HG02763 (cell line): ENCODE data around the gene VWA8.
"Not testable (repeated sequence)": the region's sequence is repeated elsewhere in the genome, so short reads cannot be mapped to it uniquely, and the experiment has no call there.

ENCODE experiments used
- ATAC-seq: cut with Tn5 transposase; IDR thresholded peaks from one replicate; pipeline ENCODE4 v1.9.1; 2021; ENCODE audit warnings: mild to moderate bottlenecking, moderate library complexity; ENCODE audit not compliant: unreplicated experiment

VWA8 gene

DNA sequence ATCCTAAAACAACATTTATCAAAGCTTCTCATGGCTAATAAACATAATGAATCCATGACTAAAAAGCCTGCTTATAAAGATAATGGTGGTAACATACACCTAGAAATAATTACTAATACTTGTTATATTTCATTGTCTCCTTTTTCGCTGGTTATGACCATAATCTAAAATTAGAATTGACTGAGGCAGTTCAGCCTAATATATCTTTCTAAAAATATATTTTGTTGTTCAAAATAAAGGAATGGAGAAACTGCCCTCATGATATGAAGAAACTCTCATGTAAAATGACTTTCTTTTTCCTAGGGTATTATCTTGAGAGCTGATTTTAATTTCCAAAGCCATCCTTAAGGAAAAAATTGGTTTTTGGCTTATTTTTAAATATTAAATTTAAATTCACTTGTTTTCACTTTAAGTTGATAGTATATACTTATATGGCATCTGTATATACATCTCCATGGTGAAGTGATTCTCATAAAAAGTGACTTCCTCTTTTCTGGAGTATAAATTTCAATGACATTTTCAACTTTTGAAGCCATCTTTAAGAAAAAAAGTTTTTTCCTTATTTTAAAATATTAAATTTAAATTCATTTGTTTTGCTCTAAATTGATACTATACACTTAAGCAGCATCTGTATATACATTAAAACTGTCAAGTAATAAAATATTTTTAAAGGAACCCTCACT, 204.6 kb downstream of the VWA8 start:
- no peak for ATAC-seq

DNA sequence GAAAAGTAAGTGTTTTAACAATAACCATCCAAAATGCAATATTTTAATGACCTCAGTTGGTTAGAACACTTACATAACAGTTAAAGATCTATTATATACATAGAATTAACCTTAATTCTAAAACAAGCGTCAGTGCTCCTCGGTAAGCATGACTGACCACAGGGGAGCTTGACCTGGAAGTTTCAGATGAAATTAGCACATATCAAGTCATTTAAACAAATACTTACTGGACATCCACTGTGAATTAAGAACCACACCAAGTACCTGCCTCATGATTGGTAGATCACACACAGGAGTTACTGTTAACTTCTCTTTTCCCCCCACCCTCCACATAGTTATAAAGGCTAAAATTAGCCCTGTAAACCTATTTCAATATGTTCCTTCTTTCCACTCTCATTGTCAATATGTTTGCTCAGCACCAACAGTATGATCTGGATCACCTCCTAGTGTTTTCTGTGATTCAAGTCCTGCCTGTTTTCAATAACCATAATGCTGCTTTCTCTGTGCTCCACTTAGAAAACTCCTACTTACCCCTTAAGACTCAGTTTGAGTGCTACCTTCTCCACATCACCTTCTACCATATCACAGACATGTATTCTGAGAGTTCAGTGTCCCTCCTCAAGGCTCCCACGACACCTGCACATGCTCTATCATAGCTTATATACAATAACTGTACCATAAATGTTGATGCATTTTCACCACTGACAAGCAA, 209.0 kb downstream of the VWA8 start:
- ATAC-seq: no peak

DNA sequence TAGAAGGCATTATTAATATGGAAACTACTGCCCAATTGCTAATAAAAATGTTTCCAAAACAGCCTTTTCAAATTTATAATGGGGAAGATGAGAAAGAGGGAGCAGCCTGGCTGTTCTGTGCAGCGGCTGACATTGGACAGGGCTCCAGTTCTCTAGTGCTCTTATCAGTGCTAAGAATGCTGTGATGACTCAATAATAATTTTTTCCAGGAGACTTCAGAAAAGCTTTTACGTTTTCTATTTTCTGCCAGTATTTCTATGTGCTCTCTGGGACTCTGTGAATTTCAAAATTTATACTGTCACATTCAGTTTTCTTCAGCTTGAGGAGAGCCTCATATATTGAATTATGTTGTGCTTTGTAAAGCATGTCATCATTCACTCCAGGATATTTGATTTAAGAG, 209.6 kb downstream of the VWA8 start:
- ATAC-seq: no peak

DNA sequence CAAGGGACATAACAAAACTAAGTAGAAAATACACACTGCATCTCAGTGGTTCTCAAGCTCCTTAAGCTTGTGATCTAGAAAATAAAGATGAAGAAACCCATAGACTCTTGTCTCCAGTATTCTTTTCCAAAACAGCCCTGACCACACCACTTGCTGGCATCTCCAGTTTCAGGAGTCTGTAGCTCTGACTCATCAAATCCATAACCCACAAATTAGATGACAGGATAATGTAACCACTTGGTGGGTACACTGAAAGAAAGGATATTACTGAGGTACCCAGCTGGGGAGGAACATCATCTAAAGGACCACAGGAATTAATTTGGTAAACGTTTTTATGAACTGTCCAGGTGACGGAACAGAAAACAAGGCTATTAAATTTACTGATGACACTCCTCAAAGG, 214.7 kb downstream of the VWA8 start:
- no peak for ATAC-seq

DNA sequence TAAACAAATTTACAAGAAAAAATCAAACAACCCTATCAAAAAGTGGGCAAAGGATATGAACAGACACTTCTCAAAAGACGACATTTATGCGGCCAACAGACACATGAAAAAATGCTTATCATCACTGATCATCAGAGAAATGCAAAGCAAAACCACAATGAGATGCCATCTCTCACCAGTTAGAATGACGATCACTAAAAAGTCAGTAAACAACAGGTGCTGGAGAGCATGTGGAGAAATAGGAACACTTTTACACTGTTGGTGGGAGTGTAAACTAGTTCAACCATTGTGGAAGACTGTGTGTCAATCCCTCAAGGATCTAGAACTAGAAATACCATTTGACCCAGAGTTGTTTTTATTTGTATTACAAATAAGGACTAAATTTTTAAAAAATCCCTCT, 215.4 kb downstream of the VWA8 start:
- not testable (repeated sequence) for ATAC-seq

DNA sequence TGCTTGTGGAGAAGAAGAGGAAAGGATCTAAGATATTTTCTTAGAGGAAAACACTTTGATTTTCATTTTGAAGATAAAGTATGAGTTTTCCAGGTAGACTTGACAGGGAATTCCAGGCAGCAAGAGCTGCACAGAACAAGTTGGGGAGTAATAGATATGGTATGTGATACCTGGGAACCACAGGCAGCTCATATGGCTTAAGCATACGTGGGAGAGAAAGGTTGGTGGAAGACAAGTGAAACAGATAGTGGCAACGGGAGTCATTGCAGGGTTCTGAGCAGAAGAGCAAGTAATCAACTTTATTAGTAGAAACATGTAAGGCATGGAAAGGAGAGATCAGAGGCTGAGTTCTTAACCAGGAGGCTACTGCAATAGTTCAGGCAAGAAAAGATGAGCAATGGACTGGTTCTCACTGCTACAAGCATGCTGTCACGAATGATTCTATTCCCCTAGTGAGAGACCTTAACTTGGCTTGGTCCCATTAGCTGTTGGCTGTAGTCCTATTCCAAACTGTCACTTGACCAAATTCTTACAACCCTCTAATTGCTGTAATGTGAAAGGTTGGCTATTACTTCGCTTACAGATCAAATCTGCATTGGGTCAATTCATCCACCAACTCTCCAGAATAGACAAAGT, 217.9 kb downstream of the VWA8 start:
- no peak for ATAC-seq

DNA sequence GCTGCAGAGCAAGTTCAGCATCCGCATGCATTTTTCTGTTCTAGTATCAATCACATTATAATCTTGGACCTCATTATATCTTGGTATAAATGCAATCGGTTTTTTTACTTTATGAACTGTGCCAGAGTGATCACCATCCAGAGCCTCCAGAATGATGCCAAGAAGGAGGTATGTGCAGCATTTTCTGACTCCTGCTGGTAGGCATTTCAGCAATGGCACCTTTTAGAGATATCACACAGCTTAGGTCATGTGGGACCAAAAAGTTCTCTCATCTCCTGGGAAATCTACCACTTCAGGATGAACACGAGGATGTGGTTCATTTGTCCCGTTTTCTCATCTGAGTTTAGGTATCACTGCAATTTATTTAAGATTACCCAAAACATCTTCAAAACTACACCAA, 220.4 kb downstream of the VWA8 start:
- no peak for ATAC-seq

DNA sequence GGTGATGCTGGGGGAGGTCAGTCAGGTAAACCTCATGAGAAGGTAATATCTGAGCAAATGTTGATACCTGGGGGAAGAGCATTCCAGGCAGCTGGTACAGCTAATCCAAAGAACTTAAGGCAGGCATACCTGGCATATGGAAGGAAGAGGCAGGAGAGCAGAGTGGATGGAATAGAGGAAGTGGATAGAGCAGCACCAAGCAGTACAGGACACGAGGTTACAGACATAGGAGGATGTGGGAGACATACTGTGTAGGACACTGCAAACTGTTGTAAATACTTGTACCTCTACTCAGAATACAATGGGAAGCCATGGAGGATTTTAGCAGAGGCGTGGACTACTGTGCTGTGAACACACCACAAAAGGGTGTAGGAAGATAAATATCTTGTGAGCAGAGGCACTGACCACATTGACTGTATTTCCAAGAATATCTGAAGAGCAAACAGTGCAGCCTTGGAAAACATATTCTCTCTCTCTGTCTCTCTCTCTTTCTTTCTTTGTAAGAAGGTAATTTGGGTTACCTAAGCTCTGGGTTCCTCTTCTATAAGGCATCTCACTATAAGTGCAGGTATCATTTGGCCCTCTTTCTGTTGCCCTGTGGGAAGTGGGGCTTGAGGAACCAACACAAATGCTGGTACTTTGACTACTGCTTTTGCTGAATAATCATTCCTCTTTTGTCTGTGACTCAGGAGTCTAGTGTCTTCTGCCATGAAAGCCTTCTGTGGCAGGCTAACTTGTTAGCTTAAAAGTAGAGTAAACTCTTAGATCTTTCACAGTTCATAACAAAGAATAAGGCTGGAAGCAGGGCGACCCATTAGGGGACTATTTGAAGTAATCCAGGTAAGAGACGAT, 238.0 kb downstream of the VWA8 start:
- no peak for ATAC-seq

DNA sequence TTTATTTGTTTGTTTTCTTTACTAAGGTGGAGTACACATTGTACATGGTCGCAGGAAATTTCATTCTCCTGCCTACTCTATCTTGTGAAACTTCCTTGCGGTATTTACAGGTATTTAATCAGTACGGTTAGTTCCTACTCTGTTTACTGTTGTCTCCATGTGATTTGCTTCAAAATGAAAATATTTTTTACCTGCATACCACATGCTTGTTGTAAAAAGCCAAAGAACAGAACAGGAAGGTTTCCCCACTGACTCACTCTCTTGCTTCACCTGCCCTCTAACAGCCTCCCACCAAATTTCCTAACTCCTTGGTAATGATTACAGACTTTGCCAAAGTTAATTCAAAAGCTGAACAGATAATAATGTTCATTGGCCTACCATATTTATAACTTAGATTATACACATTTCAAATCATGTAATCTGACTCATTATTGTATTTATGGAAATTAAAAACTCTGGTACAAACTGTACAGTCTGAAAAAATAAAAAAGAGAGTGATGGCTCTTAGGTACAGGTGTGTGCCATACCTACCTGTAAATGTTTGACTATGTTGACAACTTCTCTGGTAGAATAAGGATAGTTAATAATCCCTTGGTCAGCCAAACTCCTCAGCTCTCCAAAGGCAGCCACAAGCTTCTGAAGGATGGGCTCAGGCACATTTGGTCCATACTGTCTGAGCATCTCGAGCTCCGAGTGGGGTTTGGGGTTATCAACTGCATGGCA, 239.9 kb downstream of the VWA8 start:
- ATAC-seq: no peak

DNA sequence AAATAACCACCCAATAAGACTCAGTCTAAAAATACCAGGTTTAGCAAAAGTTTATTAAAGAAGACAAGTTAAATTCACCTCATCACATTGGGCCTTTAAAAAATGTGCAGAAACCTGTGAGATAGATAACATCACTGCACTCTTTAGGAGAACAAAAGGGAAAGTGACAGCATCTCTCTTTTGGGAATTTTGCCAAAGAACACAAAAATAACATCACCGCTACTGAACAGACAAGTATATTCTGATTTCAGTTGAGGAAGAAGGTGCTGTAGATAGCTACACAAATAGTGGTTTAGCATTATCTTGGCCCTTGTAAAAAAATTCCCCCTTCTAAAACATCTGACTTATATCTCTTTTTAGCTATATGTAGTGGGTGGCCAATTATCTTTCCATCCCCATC, 244.7 kb downstream of the VWA8 start:
- ATAC-seq: no peak

DNA sequence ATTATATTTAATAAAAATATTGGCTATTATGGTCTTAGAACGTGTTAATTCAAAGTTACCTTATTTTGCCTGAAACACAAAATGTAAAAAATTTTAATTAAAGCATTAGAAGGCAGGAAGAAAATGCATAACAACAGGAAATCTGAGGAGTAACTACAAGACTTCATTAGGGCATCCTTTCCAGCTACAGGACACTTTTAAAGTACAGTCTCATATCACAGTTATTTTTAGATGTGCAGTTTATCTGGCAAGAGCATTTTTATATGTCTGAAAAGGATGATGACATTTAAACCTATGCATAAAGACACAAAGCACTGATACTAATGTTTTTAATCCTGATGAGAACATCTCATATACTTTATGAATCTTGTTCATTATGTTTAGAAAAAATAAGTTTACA, 247.5 kb downstream of the VWA8 start:
- no peak for ATAC-seq

DNA sequence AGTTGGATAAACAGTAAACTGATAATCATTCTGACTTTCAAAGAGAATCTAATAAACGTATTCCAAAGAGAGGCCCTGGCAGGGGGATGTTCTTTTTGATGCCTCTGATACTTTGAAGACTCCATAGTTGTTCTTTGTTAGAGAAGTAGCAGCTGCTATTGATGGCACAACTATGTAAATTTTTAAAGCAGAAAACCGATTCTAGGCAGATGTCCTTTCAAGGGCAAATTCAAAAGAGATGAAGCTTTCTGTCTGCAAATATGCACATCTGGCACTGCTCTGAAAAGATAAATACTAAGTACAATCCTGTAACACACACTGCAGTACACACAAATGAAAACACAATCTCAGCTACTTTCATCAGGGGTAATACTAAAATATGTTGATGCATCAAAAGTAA, 250.1 kb downstream of the VWA8 start:
- ATAC-seq: no peak

DNA sequence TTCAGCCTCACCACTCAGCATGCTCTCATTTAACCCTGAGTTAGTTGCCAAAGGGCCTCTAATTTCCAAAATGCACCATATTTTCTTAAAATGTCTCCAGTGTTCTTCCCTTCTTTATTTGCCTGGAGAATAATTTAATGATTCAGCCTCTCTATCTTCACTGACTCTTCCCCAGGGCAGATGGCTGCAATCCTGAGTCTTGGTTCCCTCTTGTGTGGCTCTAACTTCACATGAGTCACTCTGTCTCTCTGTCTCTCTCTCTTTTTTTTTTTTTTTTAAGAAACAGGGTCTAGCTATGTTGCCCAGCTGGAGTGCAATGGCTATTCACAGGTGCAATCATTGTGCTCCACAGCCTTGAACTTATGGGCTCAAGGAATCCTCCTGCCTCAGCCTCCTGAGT, 251.4 kb downstream of the VWA8 start:
- ATAC-seq: no peak

DNA sequence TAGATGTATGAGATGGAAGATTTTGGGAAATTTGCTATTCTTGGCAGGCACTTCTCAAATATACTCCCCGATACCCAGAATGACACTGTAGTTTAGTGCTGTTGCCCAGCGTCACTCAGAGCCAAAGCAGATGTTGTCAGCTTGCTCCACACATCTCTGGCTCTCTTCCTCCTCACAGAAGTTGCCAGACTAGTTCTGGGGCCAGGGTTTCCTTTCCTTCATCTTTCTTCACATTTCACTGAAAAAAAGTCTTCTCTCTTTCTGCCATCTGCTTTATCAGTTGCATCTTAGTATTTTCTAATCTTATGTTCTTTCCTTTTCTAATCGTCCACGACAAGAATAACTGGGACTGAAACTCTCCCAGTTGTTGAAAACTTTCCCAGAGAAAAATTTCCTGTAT, 252.2 kb downstream of the VWA8 start:
- no peak for ATAC-seq

DNA sequence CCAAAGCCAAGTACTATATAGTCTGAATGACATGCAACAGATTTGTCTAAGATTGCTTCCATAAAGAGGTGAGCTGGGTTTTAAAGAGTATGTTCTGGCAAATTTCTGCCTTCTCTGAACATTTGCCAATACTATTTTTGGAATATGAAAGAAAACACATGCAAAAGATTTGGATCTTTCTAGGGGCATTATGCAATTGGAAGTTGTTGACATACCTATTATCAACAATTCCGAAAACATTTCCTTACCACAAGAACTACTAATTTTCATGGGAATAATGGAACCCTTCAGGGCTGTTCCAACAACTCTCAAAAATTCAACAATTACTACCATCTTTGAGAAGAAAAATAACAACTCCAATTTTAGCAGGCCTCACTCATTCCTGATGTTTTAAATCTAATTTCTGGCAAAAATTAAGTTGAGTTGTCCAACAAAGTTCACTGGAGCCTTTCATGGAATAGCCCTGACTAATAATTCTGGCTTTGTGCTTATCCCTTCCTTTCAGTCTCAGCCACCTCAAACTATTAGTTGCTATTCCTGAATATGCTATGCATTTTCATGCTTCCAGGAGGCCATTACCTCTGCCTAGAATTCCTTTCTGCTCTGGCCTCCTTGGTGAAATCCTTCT, 253.6 kb downstream of the VWA8 start:
- no peak for ATAC-seq

DNA sequence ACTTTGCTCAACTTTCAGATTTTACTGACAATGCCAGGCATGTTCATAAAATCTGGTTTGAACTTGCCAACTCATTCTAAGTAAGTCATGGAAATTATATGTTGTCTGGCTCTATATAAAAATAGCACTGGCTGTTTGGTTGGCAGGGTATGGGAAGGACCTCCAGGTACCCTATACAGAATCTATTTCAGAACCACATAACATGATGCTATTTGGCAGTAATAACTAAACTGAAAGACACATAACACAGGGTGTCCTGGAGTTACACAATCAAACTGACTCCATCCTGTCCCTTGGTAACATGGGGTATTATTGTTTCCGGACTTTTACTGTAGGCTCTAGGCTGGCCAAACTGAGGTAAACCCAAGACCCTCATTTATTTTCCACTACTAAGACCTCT, 254.8 kb downstream of the VWA8 start:
- ATAC-seq: no peak

DNA sequence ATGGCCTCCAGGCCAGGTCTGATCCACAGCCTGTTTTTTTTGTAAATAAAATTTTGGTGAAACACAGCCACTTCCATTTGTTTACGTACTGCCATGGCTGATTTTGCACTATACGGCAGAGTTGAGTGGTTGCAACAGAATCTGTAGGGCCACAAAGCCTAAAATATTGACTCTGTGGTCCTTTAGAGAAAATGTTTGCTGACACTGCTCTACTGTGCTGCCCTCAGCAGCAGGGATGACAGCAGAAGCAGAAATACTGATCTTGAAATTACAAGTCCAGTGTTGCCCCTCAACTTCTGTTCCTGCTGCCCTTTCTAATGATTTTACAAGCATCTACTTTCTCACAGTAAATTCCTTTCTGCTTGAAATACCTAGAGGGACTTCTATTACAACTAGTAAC, 258.4 kb downstream of the VWA8 start:
- ATAC-seq: no peak

DNA sequence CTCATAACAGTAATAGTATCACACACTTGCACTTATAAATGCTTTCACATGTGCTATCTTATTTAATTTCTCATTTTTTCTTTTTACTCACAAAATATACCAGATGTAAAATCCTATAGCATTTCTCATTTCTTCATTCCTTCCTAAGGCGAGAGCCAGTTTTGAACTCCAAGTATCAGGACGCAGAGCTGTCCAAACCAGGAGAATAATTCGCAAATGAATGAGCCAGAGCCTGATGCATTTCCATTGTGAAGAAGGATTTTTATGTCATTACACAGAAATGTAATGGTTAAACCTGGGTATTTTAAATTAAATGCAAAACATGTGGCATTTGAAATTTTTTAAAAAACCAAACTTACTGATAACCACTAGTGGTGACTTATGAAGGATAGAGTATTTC, 259.2 kb downstream of the VWA8 start:
- no peak for ATAC-seq

DNA sequence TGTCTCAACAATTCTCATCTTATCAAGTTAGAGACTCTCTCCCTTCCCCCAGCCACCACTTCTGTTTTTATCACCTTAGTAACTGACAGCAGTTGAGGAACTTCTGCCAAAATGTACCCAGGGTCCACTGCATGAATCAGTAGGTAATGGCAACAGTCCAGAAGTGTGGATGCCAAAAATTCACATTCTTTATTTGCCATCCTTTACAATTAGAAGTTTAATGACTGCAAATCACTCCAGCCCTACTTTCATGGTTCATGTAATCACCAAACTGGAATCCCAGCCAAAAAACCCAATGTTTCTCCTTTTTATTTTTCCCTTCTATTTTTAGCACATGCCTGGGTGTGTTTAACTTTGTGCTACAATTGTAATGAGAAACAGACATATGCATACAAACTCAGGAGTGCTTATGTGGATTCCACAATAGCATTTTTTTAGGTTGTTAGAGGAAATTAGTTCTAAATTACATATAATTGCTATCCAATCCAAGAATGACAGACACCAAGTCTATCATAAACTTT, 260.1 kb downstream of the VWA8 start:
- no peak for ATAC-seq

DNA sequence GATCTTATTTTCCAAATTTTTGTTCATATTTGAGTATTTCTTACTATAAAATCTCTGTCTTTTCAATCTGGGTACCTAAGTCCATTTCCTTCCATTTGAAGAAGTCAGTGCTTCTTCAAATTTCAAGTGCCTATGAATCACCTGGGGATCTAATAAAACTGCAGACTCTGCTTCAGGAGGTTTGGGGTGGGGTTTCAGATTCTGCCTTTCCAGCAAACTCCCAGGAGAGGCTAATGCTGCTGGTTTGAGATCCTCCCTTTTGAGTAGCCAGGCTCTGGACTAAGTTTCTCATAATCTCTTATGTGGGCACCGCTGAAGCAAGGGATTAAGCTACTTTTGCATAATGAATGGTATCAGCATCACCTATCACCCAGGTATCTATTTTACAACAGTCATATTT, 261.1 kb downstream of the VWA8 start:
- ATAC-seq: no peak
